HEK293T (cell line): ENCODE measurements around the gene NEO1.

Experiments used
- ARNT ChIP-seq: fragments of 450-650 bp; IDR thresholded peaks from 2 replicates; pipeline ENCODE4 v1.6.1; 2017; ENCODE audit warnings: mild to moderate bottlenecking
- BHLHE40 ChIP-seq: fragments of 450-650 bp; IDR thresholded peaks from 2 replicates; pipeline ENCODE4 v1.6.1; 2016; ENCODE audit warnings: mild to moderate bottlenecking, moderate library complexity, borderline replicate concordance
- FOXA1 ChIP-seq: fragments of 450-650 bp; IDR thresholded peaks from 2 replicates; pipeline ENCODE4 v1.6.1; 2016; ENCODE audit warnings: mild to moderate bottlenecking
- FOXK2 ChIP-seq: fragments of 450-650 bp; IDR thresholded peaks from 2 replicates; pipeline ENCODE4 v1.6.1; 2016; ENCODE audit warnings: mild to moderate bottlenecking
- FOXM1 ChIP-seq: fragments of 450-650 bp; IDR thresholded peaks from 2 replicates; pipeline ENCODE4 v1.6.1; 2017; ENCODE audit warnings: mild to moderate bottlenecking, borderline replicate concordance
- LEF1 ChIP-seq: fragments of 450-650 bp; IDR thresholded peaks from 2 replicates; pipeline ENCODE4 v1.6.1; 2017; ENCODE audit warnings: mild to moderate bottlenecking, borderline replicate concordance
- PKNOX1 ChIP-seq: fragments of 450-650 bp; IDR thresholded peaks from 2 replicates; pipeline ENCODE4 v1.6.1; 2016
- SP1 ChIP-seq: fragments of 450-650 bp; IDR thresholded peaks from 2 replicates; pipeline ENCODE4 v1.6.1; 2017
- TARDBP ChIP-seq: fragments of 450-650 bp; IDR thresholded peaks from 2 replicates; pipeline ENCODE4 v1.6.1; 2016

DNA sequence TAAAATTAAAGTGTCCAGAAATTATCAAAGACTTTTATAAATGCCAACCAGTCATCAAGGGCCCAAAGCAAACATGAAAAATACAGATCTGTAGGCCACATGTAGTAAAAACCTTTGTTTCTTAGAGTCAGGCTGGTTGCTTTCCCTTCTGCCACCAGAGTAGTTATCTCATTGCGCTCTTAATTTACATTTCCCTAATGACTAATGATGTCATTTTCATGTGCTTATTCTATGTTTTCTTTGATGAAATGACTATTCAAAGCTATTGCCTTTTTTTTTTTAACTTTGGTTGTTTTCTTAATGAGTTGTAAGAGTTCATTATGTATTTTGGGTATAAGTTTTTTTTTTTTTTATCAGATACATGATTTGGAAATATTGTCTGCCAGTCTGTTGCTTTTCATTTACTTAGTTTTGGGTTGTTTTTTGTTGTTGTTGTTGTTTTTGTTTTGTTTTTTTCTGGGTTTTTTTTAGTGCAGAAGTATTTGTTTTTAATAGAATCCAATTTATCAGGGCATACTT is 175.9 kb downstream of the NEO1 start:
- TF ChIP-seq PKNOX1 (no peak), LEF1 (no peak), FOXM1 (no peak), TARDBP (no peak), FOXA1 (no peak), SP1 (no peak), FOXK2 (no peak), BHLHE40 (no peak), ARNT (no peak)
